Activated naive CD8-positive, alpha-beta T cell (primary cell): ENCODE data around the gene ZBTB34.

Experiments used
- H3K27ac Mint-ChIP-seq: one replicate; pipeline ENCODE4 v1.8.0; 2021; ENCODE audit warnings: mixed read lengths
- H3K27me3 Mint-ChIP-seq: one replicate; pipeline ENCODE4 v1.8.0; 2021; ENCODE audit warnings: mixed read lengths
- H3K36me3 Mint-ChIP-seq: one replicate; pipeline ENCODE4 v1.8.0; 2021; ENCODE audit warnings: mixed read lengths
- H3K4me1 Mint-ChIP-seq: one replicate; pipeline ENCODE4 v1.8.0; 2021; ENCODE audit warnings: low read depth, mixed read lengths
- H3K4me3 Mint-ChIP-seq: one replicate; pipeline ENCODE4 v1.8.0; 2021; ENCODE audit warnings: mild to moderate bottlenecking, mixed read lengths
- H3K9me3 Mint-ChIP-seq: one replicate; pipeline ENCODE4 v1.8.0; 2021; ENCODE audit warnings: low read depth, mixed read lengths

ZBTB34 gene

GRCh38 chr9:126834672-126835071 is 25.8 kb upstream of the ZBTB34 start:
- no peak overlapping the region for H3K27ac Mint-ChIP-seq
- H3K27me3 Mint-ChIP-seq = no peaks in the 10 kb centered on the region
- H3K4me1 Mint-ChIP-seq = peaks cover 33% of the 10 kb centered on the region
- no peak overlapping the region for H3K4me3 Mint-ChIP-seq
- no peaks in the 10 kb centered on the region for H3K9me3 Mint-ChIP-seq
- H3K36me3 Mint-ChIP-seq = peaks cover 13% of the 10 kb centered on the region

GRCh38 chr9:126836216-126836615 is 24.2 kb upstream of the ZBTB34 start:
- no peak overlapping the region for H3K27ac Mint-ChIP-seq
- H3K36me3 Mint-ChIP-seq = peaks cover 13% of the 10 kb centered on the region
- no peaks in the 10 kb centered on the region for H3K27me3 Mint-ChIP-seq
- no peak overlapping the region for H3K4me3 Mint-ChIP-seq
- no peaks in the 10 kb centered on the region for H3K9me3 Mint-ChIP-seq
- peaks cover 27% of the 10 kb centered on the region for H3K4me1 Mint-ChIP-seq

- Mint-ChIP-seq H3K4me3 (no peak overlapping the region), H3K9me3 (no peaks in the 10 kb centered on the region), H3K36me3 (peaks cover 9% of the 10 kb centered on the region), H3K27ac (no peak overlapping the region), H3K4me1 (peaks cover 25% of the 10 kb centered on the region), H3K27me3 (no peaks in the 10 kb centered on the region)
Measured at GRCh38 chr9:126838055-126838811, 22.2 kb upstream of the ZBTB34 start.

- Mint-ChIP-seq H3K27ac (no peak overlapping the region), H3K27me3 (no peaks in the 10 kb centered on the region), H3K4me3 (no peak overlapping the region), H3K9me3 (no peaks in the 10 kb centered on the region), H3K36me3 (peaks cover 6% of the 10 kb centered on the region), H3K4me1 (peaks cover 23% of the 10 kb centered on the region)
Measured at GRCh38 chr9:126838895-126839294, 21.5 kb upstream of the ZBTB34 start.

GRCh38 chr9:126839301-126839700 is 21.1 kb upstream of the ZBTB34 start:
- Mint-ChIP-seq H3K4me3 (no peak overlapping the region), H3K36me3 (peaks cover 6% of the 10 kb centered on the region), H3K4me1 (peaks cover 20% of the 10 kb centered on the region), H3K9me3 (no peaks in the 10 kb centered on the region), H3K27ac (no peak overlapping the region), H3K27me3 (no peaks in the 10 kb centered on the region)

- Mint-ChIP-seq H3K27me3 (no peaks in the 10 kb centered on the region), H3K4me1 (peaks cover 9% of the 10 kb centered on the region), H3K36me3 (no peaks in the 10 kb centered on the region), H3K27ac (no peak overlapping the region), H3K4me3 (no peak overlapping the region), H3K9me3 (no peaks in the 10 kb centered on the region)
Measured at GRCh38 chr9:126842220-126842842, 18.1 kb upstream of the ZBTB34 start.

- Mint-ChIP-seq H3K27me3 (no peaks in the 10 kb centered on the region), H3K4me3 (no peak overlapping the region), H3K36me3 (no peaks in the 10 kb centered on the region), H3K27ac (no peak overlapping the region), H3K9me3 (no peaks in the 10 kb centered on the region), H3K4me1 (peaks cover 3% of the 10 kb centered on the region)
Measured at GRCh38 chr9:126842977-126843799, 17.3 kb upstream of the ZBTB34 start.

GRCh38 chr9:126844085-126844484 is 16.4 kb upstream of the ZBTB34 start:
- Mint-ChIP-seq H3K36me3 (no peaks in the 10 kb centered on the region), H3K27me3 (no peaks in the 10 kb centered on the region), H3K27ac (no peak overlapping the region), H3K4me1 (peaks cover 3% of the 10 kb centered on the region), H3K9me3 (no peaks in the 10 kb centered on the region), H3K4me3 (no peak overlapping the region)

- Mint-ChIP-seq H3K27ac (no peak overlapping the region), H3K36me3 (no peaks in the 10 kb centered on the region), H3K4me3 (no peak overlapping the region), H3K4me1 (no peaks in the 10 kb centered on the region), H3K27me3 (peaks cover 2% of the 10 kb centered on the region), H3K9me3 (no peaks in the 10 kb centered on the region)
Measured at GRCh38 chr9:126847051-126847450, 13.4 kb upstream of the ZBTB34 start.

- Mint-ChIP-seq H3K27ac (no peak overlapping the region), H3K27me3 (peaks cover 5% of the 10 kb centered on the region), H3K4me3 (no peak overlapping the region), H3K36me3 (no peaks in the 10 kb centered on the region), H3K9me3 (no peaks in the 10 kb centered on the region), H3K4me1 (no peaks in the 10 kb centered on the region)
Measured at GRCh38 chr9:126849591-126850225, 10.7 kb upstream of the ZBTB34 start.

GRCh38 chr9:126851286-126851880 is 9.1 kb upstream of the ZBTB34 start:
- no peak overlapping the region for H3K27ac Mint-ChIP-seq
- no peak overlapping the region for H3K4me3 Mint-ChIP-seq
- H3K9me3 Mint-ChIP-seq = no peaks in the 10 kb centered on the region
- no peaks in the 10 kb centered on the region for H3K4me1 Mint-ChIP-seq
- H3K27me3 Mint-ChIP-seq = peaks cover 7% of the 10 kb centered on the region
- no peaks in the 10 kb centered on the region for H3K36me3 Mint-ChIP-seq

GRCh38 chr9:126852086-126852688 is 8.3 kb upstream of the ZBTB34 start:
- no peaks in the 10 kb centered on the region for H3K4me1 Mint-ChIP-seq
- no peaks in the 10 kb centered on the region for H3K36me3 Mint-ChIP-seq
- H3K27me3 Mint-ChIP-seq = peaks cover 7% of the 10 kb centered on the region
- H3K4me3 Mint-ChIP-seq = no peak overlapping the region
- no peak overlapping the region for H3K27ac Mint-ChIP-seq
- H3K9me3 Mint-ChIP-seq = no peaks in the 10 kb centered on the region

- no peaks in the 10 kb centered on the region for H3K36me3 Mint-ChIP-seq
- peaks cover 7% of the 10 kb centered on the region for H3K27me3 Mint-ChIP-seq
- no peak overlapping the region for H3K4me3 Mint-ChIP-seq
- no peaks in the 10 kb centered on the region for H3K4me1 Mint-ChIP-seq
- no peak overlapping the region for H3K27ac Mint-ChIP-seq
- no peaks in the 10 kb centered on the region for H3K9me3 Mint-ChIP-seq
Measured at GRCh38 chr9:126853667-126854066, 6.8 kb upstream of the ZBTB34 start.

GRCh38 chr9:126854734-126855133 is 5.7 kb upstream of the ZBTB34 start:
- Mint-ChIP-seq H3K27me3 (peaks cover 7% of the 10 kb centered on the region), H3K27ac (no peak overlapping the region), H3K9me3 (no peaks in the 10 kb centered on the region), H3K4me3 (no peak overlapping the region), H3K4me1 (no peaks in the 10 kb centered on the region), H3K36me3 (no peaks in the 10 kb centered on the region)
